ENCODE results near the gene GRIP1. TPM values are rescaled to one million over a fixed set of nuclear protein-coding genes. Genes with fewer than 3 reads are reported as not detected.
"Not testable (repeated sequence)": the region's sequence is repeated elsewhere in the genome, so short reads cannot be mapped to it uniquely, and the experiment has no call there.

GRIP1 gene
- total RNA-seq, 2 experiments from 2014 or later: 0.61 to 1.9 TPM

- peak; percentile 57 for DNase-seq
- H3K9me3 Mint-ChIP-seq (ENCODE audit: low read depth); H3K27me3 Mint-ChIP-seq: not testable (repeated sequence)
- CTCF ChIA-PET: interaction anchor here (0.7 to 3.4 kb wide), 7 partner anchors 15 to 134 kb away, joined by 3 to 17 read pairs (median 7); partner anchors contain the start of gene TMBIM4
- H3K4me3 Mint-ChIP-seq: peak overlapping the region; percentile 100
- H3K4me1 Mint-ChIP-seq: peaks cover 48% of the 10 kb centered on the region
- peak; percentile 58 for ATAC-seq
- H3K36me3 Mint-ChIP-seq: peaks cover 46% of the 10 kb centered on the region
- peak overlapping the region; percentile 100 for H3K27ac Mint-ChIP-seq
These were observed 375.5 kb downstream of the GRIP1 start for GRCh38 chr12:66303316-66303804.

GRCh38 chr12:66302827-66303169 lies 376.1 kb downstream of the GRIP1 start:
- Mint-ChIP-seq H3K27ac (peak overlapping the region; percentile 100), H3K4me3 (peak overlapping the region; percentile 100), H3K27me3 (no peaks in the 10 kb centered on the region), H3K36me3 (peaks cover 41% of the 10 kb centered on the region), H3K9me3 (ENCODE audit: low read depth) (no peaks in the 10 kb centered on the region), H3K4me1 (peaks cover 45% of the 10 kb centered on the region)
- ATAC-seq (no peak), DNase-seq (no peak)
- CTCF ChIA-PET: interaction anchor here (0.7 to 3.4 kb wide), 7 partner anchors 12 to 157 kb away, joined by 3 to 17 read pairs (median 7); partner anchors contain the start of gene TMBIM4

DNA sequence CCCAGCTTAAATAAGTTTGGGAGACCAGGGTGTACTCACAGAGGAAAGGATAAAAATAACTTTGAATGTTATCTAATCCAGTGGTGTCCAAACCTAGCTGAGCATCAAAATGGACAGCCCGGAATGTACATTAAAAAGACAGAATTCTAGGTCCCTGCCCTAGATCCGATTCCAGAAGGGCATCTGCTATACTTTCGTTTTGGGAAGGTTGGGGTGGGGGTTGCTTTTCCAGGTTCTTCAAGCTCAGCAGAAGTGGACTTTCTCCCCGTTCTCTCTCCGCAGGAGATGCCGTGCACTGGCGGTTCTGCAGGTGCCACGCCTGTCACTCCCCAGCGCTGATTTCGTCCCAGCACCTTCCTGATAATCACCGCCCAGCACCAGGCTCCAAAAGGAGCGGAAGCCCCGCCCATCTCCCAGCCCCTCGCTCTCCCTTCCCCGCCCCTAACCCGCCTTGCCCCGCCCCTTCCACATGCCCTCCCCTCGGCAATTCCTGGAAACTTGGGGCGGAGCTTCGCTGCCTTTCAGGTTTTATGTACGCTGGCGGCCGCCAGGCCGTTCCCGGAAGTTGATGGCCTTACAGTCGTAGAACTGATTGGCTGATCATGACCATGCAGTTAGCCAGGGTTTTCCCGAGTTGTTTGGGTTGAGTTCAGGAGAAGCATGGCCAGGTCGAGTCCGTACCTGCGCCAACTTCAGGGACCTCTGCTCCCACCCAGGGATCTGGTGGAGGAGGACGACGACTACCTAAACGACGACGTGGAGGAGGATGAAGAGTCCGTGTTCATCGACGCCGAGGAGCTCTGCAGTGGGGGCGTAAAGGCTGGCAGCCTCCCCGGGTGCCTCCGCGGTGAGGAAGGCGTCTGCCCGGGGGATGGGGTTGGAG lies 376.7 kb downstream of the GRIP1 start, which contains the start of gene HELB:
Gene HELB, plus strand, starts transcription at position 550 of the 883 bp plus-strand sequence. Its CDS starts 111 bp downstream, at position 661.
- peaks cover 46% of the 10 kb centered on the region for H3K4me1 Mint-ChIP-seq
- CTCF ChIA-PET: interaction anchor here (0.8 to 3.4 kb wide), 7 partner anchors 11 to 157 kb away, joined by 3 to 17 read pairs (median 7); partner anchors contain the start of gene TMBIM4
- no peaks in the 10 kb centered on the region for H3K27me3 Mint-ChIP-seq
- no peaks in the 10 kb centered on the region for H3K9me3 Mint-ChIP-seq (ENCODE audit: low read depth)
- peak within 1 kb of the TSS; percentile 100 for H3K27ac Mint-ChIP-seq
- ATAC-seq (peak; percentile 87), DNase-seq (peak; percentile 99)
- H3K4me3 Mint-ChIP-seq: peak within 1 kb of the TSS; percentile 100
- peaks cover 37% of the 10 kb centered on the region for H3K36me3 Mint-ChIP-seq

GRCh38 chr12:66297923-66298322 lies 381.0 kb downstream of the GRIP1 start:
- H3K27me3 Mint-ChIP-seq: no peaks in the 10 kb centered on the region

More at GRCh38 chr12:66297923-66298322, 381.0 kb downstream of the GRIP1 start:
- ATAC-seq: no peak
- DNase-seq: no peak
- CTCF ChIA-PET: interaction anchor here (1.0 kb wide), 1 partner anchor 111 kb away, joined by 3 read pairs; no protein-coding TSS in a partner anchor
- Mint-ChIP-seq H3K36me3 (peaks cover 8% of the 10 kb centered on the region), H3K27ac (no peak overlapping the region), H3K9me3 (ENCODE audit: low read depth) (peaks cover 2% of the 10 kb centered on the region), H3K4me1 (peaks cover 29% of the 10 kb centered on the region), H3K4me3 (no peak overlapping the region)
